ENCODE measurements around the gene MAPKAPK3. TPM values are rescaled to one million over a fixed set of nuclear protein-coding genes. Genes with fewer than 3 reads are reported as not detected.

The MAPKAPK3 gene
- total RNA-seq = 37.0 and 38.8 TPM in 2 replicates
- long read RNA-seq, partial matches to known transcripts = 9 of 16 reads
- long read RNA-seq, other reads (novel, unspliced or antisense) = 6 of 16 reads

DNA sequence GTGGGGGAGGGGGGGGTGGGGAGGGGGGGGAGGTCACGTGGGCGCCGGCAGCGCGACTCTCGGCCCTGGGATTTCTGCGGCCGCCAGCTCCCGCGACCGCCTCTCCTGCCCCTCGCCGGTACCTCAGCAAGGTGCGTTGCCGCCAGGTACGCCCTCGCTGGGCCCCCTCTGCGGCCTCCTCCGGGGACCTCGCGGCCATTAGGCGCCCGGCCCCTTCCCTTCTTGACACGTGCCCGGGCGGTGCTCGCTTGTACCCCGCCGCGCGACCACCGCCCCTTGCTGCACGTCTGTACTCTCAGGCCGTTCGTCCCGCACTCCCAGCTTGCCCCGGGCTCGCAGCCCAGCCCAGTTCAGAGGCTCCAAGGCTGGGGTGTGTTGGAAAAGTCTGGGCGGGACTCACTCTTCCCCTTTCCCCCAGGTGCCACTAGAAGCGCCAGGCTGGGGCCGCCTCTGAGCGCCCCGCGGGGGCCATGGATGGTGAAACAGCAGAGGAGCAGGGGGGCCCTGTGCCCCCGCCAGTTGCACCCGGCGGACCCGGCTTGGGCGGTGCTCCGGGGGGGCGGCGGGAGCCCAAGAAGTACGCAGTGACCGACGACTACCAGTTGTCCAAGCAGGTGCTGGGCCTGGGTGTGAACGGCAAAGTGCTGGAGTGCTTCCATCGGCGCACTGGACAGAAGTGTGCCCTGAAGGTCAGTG is at the start of gene MAPKAPK3:
MAPKAPK3 (plus strand) TSS at position 56 of the 696 bp plus-strand sequence; CDS start at position 471, 415 bp downstream.
- Mint-ChIP-seq H3K36me3 (ENCODE audit: low read depth) (no peaks in the 10 kb centered on the region), H3K27me3 (ENCODE audit: low read depth) (peaks cover 4% of the 10 kb centered on the region), H3K27ac (ENCODE audit: unreplicated experiment) (no peak within 1 kb of the TSS), H3K4me1 (peaks cover 24% of the 10 kb centered on the region), H3K9me3 (no peaks in the 10 kb centered on the region), H3K4me3 (peak within 1 kb of the TSS; percentile 93)
- TF ChIP-seq CTCF (conservative IDR thresholded peaks at IDR 0.05) = no peak
- DNase-seq (ENCODE audit: low read depth, low spot score) = peak; percentile 8

DNA sequence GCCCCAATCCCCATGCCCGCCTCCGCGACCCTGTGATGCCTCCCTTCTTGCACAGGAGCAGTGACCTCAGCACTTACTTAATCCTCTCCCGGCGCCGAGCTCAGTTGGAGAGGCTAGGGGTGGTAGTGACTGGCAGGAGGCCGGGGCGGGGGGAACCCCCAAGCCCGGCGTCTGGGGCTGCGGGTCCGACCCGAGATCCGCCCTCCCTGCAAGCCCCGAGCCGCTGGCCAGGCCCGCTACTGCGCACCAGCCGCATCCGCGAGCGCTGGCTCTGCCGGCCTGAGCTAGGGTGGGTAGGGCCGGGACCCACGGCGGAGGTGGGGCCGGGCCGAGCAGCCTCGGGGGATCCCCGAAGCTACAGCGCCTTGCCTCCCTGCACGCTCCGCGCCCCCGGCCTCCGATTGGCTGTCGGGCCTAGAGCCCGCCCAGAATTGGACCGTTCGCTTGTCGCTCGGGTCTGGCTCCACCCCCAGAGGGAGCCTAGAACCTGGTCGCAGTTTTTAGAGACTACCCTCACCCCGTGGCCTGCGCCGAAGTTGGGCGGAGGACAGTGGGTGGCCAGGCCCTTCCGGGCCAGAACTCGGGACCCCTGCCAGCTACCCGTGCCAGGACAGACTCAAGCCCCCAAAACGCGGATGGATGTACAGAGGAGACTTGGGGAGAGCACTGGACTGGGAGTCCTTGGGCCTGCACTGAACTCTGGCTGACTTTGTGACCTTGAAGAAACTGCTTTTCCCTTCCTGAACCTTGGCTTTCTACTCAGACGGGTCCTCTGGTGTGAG is 49.4 kb upstream of the MAPKAPK3 start, which contains the start of gene C3orf18:
C3orf18 (minus strand) TSS at position 362 of the 782 bp plus-strand sequence. CDS start 2,048 bp downstream, outside the sequence.
- Mint-ChIP-seq H3K36me3 (ENCODE audit: low read depth) (no peaks in the 10 kb centered on the region), H3K4me1 (peaks cover 27% of the 10 kb centered on the region), H3K27me3 (ENCODE audit: low read depth) (no peaks in the 10 kb centered on the region)

GRCh38 chr3:50568947-50569749 is 47.8 kb upstream of the MAPKAPK3 start, which contains the start of gene HEMK1:
TSS of gene HEMK1 (plus strand) at chr3:50569522. CDS start at chr3:50571105, 1,583 bp downstream.
- peak; percentile 97 for DNase-seq (ENCODE audit: low read depth, low spot score)
- no peak for TF ChIP-seq CTCF (conservative IDR thresholded peaks at IDR 0.05)
- Mint-ChIP-seq H3K36me3 (ENCODE audit: low read depth) (no peaks in the 10 kb centered on the region), H3K4me3 (peak within 1 kb of the TSS; percentile 98), H3K27ac (ENCODE audit: unreplicated experiment) (peak within 1 kb of the TSS; percentile 93), H3K27me3 (ENCODE audit: low read depth) (no peaks in the 10 kb centered on the region), H3K9me3 (no peaks in the 10 kb centered on the region), H3K4me1 (peaks cover 27% of the 10 kb centered on the region)

More for the DNA sequence above, 49.4 kb upstream of the MAPKAPK3 start, which contains the start of gene C3orf18:
- Mint-ChIP-seq H3K9me3 (no peaks in the 10 kb centered on the region), H3K27ac (ENCODE audit: unreplicated experiment) (no peak within 1 kb of the TSS), H3K4me3 (peak within 1 kb of the TSS; percentile 98)
- no peak for TF ChIP-seq CTCF (conservative IDR thresholded peaks at IDR 0.05)
- DNase-seq (ENCODE audit: low read depth, low spot score) = peak; percentile 76

- Mint-ChIP-seq H3K27me3 (ENCODE audit: low read depth) (no peaks in the 10 kb centered on the region), H3K36me3 (ENCODE audit: low read depth) (no peaks in the 10 kb centered on the region), H3K9me3 (no peaks in the 10 kb centered on the region), H3K27ac (ENCODE audit: unreplicated experiment) (no peak overlapping the region), H3K4me1 (peaks cover 27% of the 10 kb centered on the region), H3K4me3 (peak overlapping the region; percentile 98)
- TF ChIP-seq CTCF (conservative IDR thresholded peaks at IDR 0.05) = no peak
- DNase-seq (ENCODE audit: low read depth, low spot score) = no peak
Observed at GRCh38 chr3:50570508-50571279, 46.3 kb upstream of the MAPKAPK3 start.

Measured in neural crest cell (in vitro differentiated cells).